Loucy (cell line): Measurements from ENCODE around the gene NPHP4.

Experiments
- H2AFZ ChIP-seq: fragments of 200-600 bp; sonication (generic); 2 replicates; pipeline ENCODE4 v1.6.0; 2016; ENCODE audit warnings: antibody characterized with exemption, mild to moderate bottlenecking, low read length, moderate library complexity
- H3F3A ChIP-seq: fragments of 200-600 bp; 2 replicates; pipeline ENCODE4 v1.6.0; 2016; ENCODE audit warnings: antibody characterized with exemption, low read depth, mild to moderate bottlenecking
- H3K27me3 ChIP-seq: fragments of 200-600 bp; sonication (generic); 2 replicates; pipeline ENCODE4 v1.6.1; 2014; ENCODE audit warnings: low read length, mild to moderate bottlenecking; ENCODE audit not compliant: insufficient read depth, poor library complexity, severe bottlenecking
- H3K36me3 ChIP-seq: fragments of 200-600 bp; sonication (generic); 2 replicates; pipeline ENCODE4 v1.6.1; 2016; ENCODE audit warnings: low read length; ENCODE audit not compliant: insufficient read depth
- H3K4me1 ChIP-seq: fragments of 200-600 bp; sonication (generic); 2 replicates; pipeline ENCODE4 v1.5.1; 2014; ENCODE audit warnings: low read length, mild to moderate bottlenecking; ENCODE audit not compliant: insufficient read depth, poor library complexity, severe bottlenecking
- H3K4me2 ChIP-seq: fragments of 200-600 bp; sonication (generic); 2 replicates; pipeline ENCODE4 v1.6.0; 2014; ENCODE audit warnings: antibody characterized with exemption, low read length, low read depth, mild to moderate bottlenecking; ENCODE audit not compliant: poor library complexity, severe bottlenecking
- H3K4me3 ChIP-seq: fragments of 200-600 bp; sonication (generic); 2 replicates; pipeline ENCODE4 v1.5.1; 2014; ENCODE audit warnings: low read length, mild to moderate bottlenecking, mixed read lengths; ENCODE audit not compliant: poor library complexity, severe bottlenecking
- H3K79me2 ChIP-seq: fragments of 200-600 bp; sonication (generic); 2 replicates; pipeline ENCODE4 v1.6.1; 2014; ENCODE audit warnings: low read length; ENCODE audit not compliant: insufficient read depth
- H3K9ac ChIP-seq: fragments of 200-600 bp; sonication (generic); 2 replicates; pipeline ENCODE4 v1.6.0; 2014; ENCODE audit warnings: mild to moderate bottlenecking, low read depth, low read length, moderate library complexity; ENCODE audit not compliant: poor library complexity, severe bottlenecking
- H3K9me2 ChIP-seq: fragments of 200-600 bp; sonication (generic); replicated peaks from 2 replicates; pipeline ENCODE4 v1.6.1; 2016; ENCODE audit warnings: low read depth, low read length, mixed read lengths
- H3K9me3 ChIP-seq: fragments of 200-600 bp; sonication (generic); 2 replicates; pipeline ENCODE4 v1.6.1; 2014; ENCODE audit warnings: mild to moderate bottlenecking, antibody characterized with exemption, low read length, low read depth; ENCODE audit not compliant: insufficient read depth
- H4K20me1 ChIP-seq: fragments of 200-600 bp; sonication (generic); 2 replicates; pipeline ENCODE4 v1.6.0; 2014; ENCODE audit warnings: antibody characterized with exemption, low read length, mild to moderate bottlenecking; ENCODE audit not compliant: insufficient read depth, poor library complexity, severe bottlenecking
- CTCF ChIP-seq: fragments of 200-600 bp; sonication (generic); conservative IDR thresholded peaks from 2 replicates; pipeline ENCODE4 v1.5.1; 2014; ENCODE audit warnings: mild to moderate bottlenecking, antibody characterized with exemption, low read length
- EZH2phosphoT487 ChIP-seq: fragments of 200-600 bp; IDR thresholded peaks from 2 replicates; pipeline ENCODE4 v1.6.1; 2018; ENCODE audit warnings: antibody characterized with exemption, mild to moderate bottlenecking, moderate library complexity, borderline replicate concordance

Gene NPHP4

GRCh38 chr1:5822266-5822665, 170.0 kb downstream of the NPHP4 start:
- H4K20me1 ChIP-seq = no peaks in the 10 kb centered on the region
- no peaks in the 10 kb centered on the region for H3F3A ChIP-seq
- H3K79me2 ChIP-seq = no peaks in the 10 kb centered on the region
- H3K9me2 ChIP-seq = no peaks in the 10 kb centered on the region
- no peak for TF ChIP-seq CTCF
- no peak for TF ChIP-seq EZH2phosphoT487
- H3K9ac ChIP-seq = no peak overlapping the region
- H3K36me3 ChIP-seq = no peaks in the 10 kb centered on the region
- no peak overlapping the region for H3K4me2 ChIP-seq
- H2AFZ ChIP-seq = no peak overlapping the region
- H3K27me3 ChIP-seq = no peaks in the 10 kb centered on the region
- peaks cover 14% of the 10 kb centered on the region; the same call in 1 of the 2 replicates for H3K9me3 ChIP-seq
- no peak overlapping the region for H3K4me3 ChIP-seq
- H3K4me1 ChIP-seq = no peaks in the 10 kb centered on the region

GRCh38 chr1:5821540-5822176, 170.6 kb downstream of the NPHP4 start:
- Histone ChIP-seq H4K20me1 (no peaks in the 10 kb centered on the region), H3K27me3 (no peaks in the 10 kb centered on the region)
- no peak for TF ChIP-seq CTCF
- no peak for TF ChIP-seq EZH2phosphoT487

GRCh38 chr1:5820026-5820421, 172.2 kb downstream of the NPHP4 start:
- H3F3A ChIP-seq = no peaks in the 10 kb centered on the region
- H3K27me3 ChIP-seq = no peaks in the 10 kb centered on the region
- H3K9ac ChIP-seq = no peak overlapping the region
- no peaks in the 10 kb centered on the region for H3K4me1 ChIP-seq
- no peak overlapping the region for H3K4me2 ChIP-seq
- no peaks in the 10 kb centered on the region for H3K36me3 ChIP-seq
- H3K9me3 ChIP-seq = peaks cover 15% of the 10 kb centered on the region; the same call in 1 of the 2 replicates
- TF ChIP-seq CTCF (no peak), EZH2phosphoT487 (no peak)
- no peak overlapping the region for H3K4me3 ChIP-seq
- no peaks in the 10 kb centered on the region for H3K9me2 ChIP-seq
- no peak overlapping the region for H2AFZ ChIP-seq
- H3K79me2 ChIP-seq = no peaks in the 10 kb centered on the region
- no peaks in the 10 kb centered on the region for H4K20me1 ChIP-seq

More at GRCh38 chr1:5821540-5822176, 170.6 kb downstream of the NPHP4 start:
- Histone ChIP-seq H3K79me2 (no peaks in the 10 kb centered on the region), H3K4me3 (no peak overlapping the region), H2AFZ (no peak overlapping the region), H3K4me1 (no peaks in the 10 kb centered on the region), H3K9me2 (no peaks in the 10 kb centered on the region), H3K4me2 (no peak overlapping the region), H3K36me3 (no peaks in the 10 kb centered on the region), H3K9ac (no peak overlapping the region), H3F3A (no peaks in the 10 kb centered on the region), H3K9me3 (peaks cover 15% of the 10 kb centered on the region; the same call in 1 of the 2 replicates)
